H9 (cell line): ENCODE measurements around the gene MFSD6. TPM values are rescaled to one million over a fixed set of nuclear protein-coding genes. Genes with fewer than 3 reads are reported as not detected.

Experiments
- DNase-seq: peaks from one replicate; pipeline ENCODE4 v3.0.0-alpha.2; 2017
- H2AFZ ChIP-seq: one replicate; pipeline ENCODE4 v1.6.1; 2013; ENCODE audit warnings: mild to moderate bottlenecking, low read length, control low read depth, moderate library complexity
- H2AK5ac ChIP-seq: 2 replicates; pipeline ENCODE4 v1.6.1; 2013; ENCODE audit warnings: low read length, control low read depth, mixed read lengths; ENCODE audit not compliant: insufficient read length
- H2BK120ac ChIP-seq: one replicate; pipeline ENCODE4 v1.6.1; 2013; ENCODE audit warnings: low read depth, mild to moderate bottlenecking, low read length, control low read depth, inconsistent platforms; ENCODE audit not compliant: poor library complexity, severe bottlenecking
- H2BK12ac ChIP-seq: 2 replicates; pipeline ENCODE4 v1.6.1; 2013; ENCODE audit warnings: low read length, control low read depth, mixed read lengths, low read depth; ENCODE audit not compliant: insufficient read length
- H2BK15ac ChIP-seq: 2 replicates; pipeline ENCODE4 v1.6.1; 2013; ENCODE audit warnings: low read depth, low read length, control low read depth
- H2BK20ac ChIP-seq: one replicate; pipeline ENCODE4 v1.6.1; 2013; ENCODE audit warnings: low read depth, mild to moderate bottlenecking, low read length, control low read depth, inconsistent platforms; ENCODE audit not compliant: poor library complexity, severe bottlenecking
- H2BK5ac ChIP-seq: 2 replicates; pipeline ENCODE4 v1.6.1; 2013; ENCODE audit warnings: low read length, control low read depth, mixed read lengths; ENCODE audit not compliant: insufficient read length
- H3K14ac ChIP-seq: 2 replicates; pipeline ENCODE4 v1.6.1; 2013; ENCODE audit warnings: low read length, control low read depth; ENCODE audit not compliant: insufficient read depth
- H3K18ac ChIP-seq: 2 replicates; pipeline ENCODE4 v1.6.1; 2013; ENCODE audit warnings: low read depth, mild to moderate bottlenecking, mixed read lengths, low read length, control low read depth; ENCODE audit not compliant: insufficient read length
- H3K23ac ChIP-seq: 2 replicates; pipeline ENCODE4 v1.6.1; 2013; ENCODE audit warnings: low read length, control low read depth, mixed read lengths, low read depth; ENCODE audit not compliant: insufficient read length
- H3K23me2 ChIP-seq: 2 replicates; pipeline ENCODE4 v1.6.1; 2013; ENCODE audit warnings: low read depth, mild to moderate bottlenecking, mixed read lengths, low read length, control low read depth; ENCODE audit not compliant: insufficient read length, poor library complexity, severe bottlenecking
- H3K27ac ChIP-seq: 2 replicates; pipeline ENCODE4 v1.5.1; 2013; ENCODE audit warnings: low read length, control low read depth, mixed read lengths, low read depth; ENCODE audit not compliant: insufficient read length
- H3K27me3 ChIP-seq: 2 replicates; pipeline ENCODE4 v1.6.1; 2013; ENCODE audit warnings: low read length, control low read depth, inconsistent platforms; ENCODE audit not compliant: insufficient read depth
- H3K4ac ChIP-seq: 2 replicates; pipeline ENCODE4 v1.6.1; 2013; ENCODE audit warnings: low read depth, mild to moderate bottlenecking, control low read depth, inconsistent platforms, low read length, moderate library complexity
- H3K4me1 ChIP-seq: 2 replicates; pipeline ENCODE4 v1.6.1; 2013; ENCODE audit warnings: low read length, control low read depth, inconsistent platforms; ENCODE audit not compliant: insufficient read depth
- H3K4me2 ChIP-seq: 2 replicates; pipeline ENCODE4 v1.6.1; 2013; ENCODE audit warnings: low read length, control low read depth, mixed read lengths; ENCODE audit not compliant: insufficient read length, insufficient read depth
- H3K56ac ChIP-seq: 2 replicates; pipeline ENCODE4 v1.6.1; 2013; ENCODE audit warnings: low read depth, mild to moderate bottlenecking, mixed read lengths, low read length, control low read depth; ENCODE audit not compliant: insufficient read length
- H3K79me1 ChIP-seq: 2 replicates; pipeline ENCODE4 v1.6.1; 2013; ENCODE audit warnings: low read depth, mild to moderate bottlenecking, moderate library complexity, low read length, control low read depth, inconsistent platforms; ENCODE audit not compliant: insufficient read depth, poor library complexity, severe bottlenecking
- H3K79me2 ChIP-seq: 2 replicates; pipeline ENCODE4 v1.6.1; 2013; ENCODE audit warnings: low read length, control low read depth, inconsistent platforms; ENCODE audit not compliant: insufficient read depth
- H3K9ac ChIP-seq: 2 replicates; pipeline ENCODE4 v1.6.1; 2013; ENCODE audit warnings: low read length, control low read depth, mixed read lengths; ENCODE audit not compliant: insufficient read length; ENCODE audit errors: extremely low read depth
- H3K9me3 ChIP-seq: one replicate; pipeline ENCODE4 v1.6.1; 2013; ENCODE audit warnings: low read depth, low read length, inconsistent platforms; ENCODE audit not compliant: control insufficient read depth
- H3T11ph ChIP-seq: one replicate; pipeline ENCODE4 v1.6.1; 2013; ENCODE audit warnings: mild to moderate bottlenecking, low read length, control low read depth, inconsistent platforms
- H4K20me1 ChIP-seq: one replicate; pipeline ENCODE4 v1.6.1; 2013; ENCODE audit not compliant: control insufficient read depth, insufficient read length, insufficient read depth
- H4K5ac ChIP-seq: 2 replicates; pipeline ENCODE4 v1.6.1; 2013; ENCODE audit warnings: low read depth, mild to moderate bottlenecking, mixed read lengths, low read length, control low read depth; ENCODE audit not compliant: insufficient read length
- H4K8ac ChIP-seq: replicated peaks from 2 replicates; pipeline ENCODE4 v1.6.1; 2013; ENCODE audit warnings: low read length, control low read depth, mixed read lengths, low read depth; ENCODE audit not compliant: insufficient read length
- H4K91ac ChIP-seq: 2 replicates; pipeline ENCODE4 v1.6.1; 2013; ENCODE audit warnings: low read depth, mild to moderate bottlenecking, moderate library complexity, mixed read lengths, low read length, control low read depth; ENCODE audit not compliant: insufficient read length
- H3K27ac Mint-ChIP-seq, 3 experiments: 2 replicates in 2 of 3; 3 replicates in 1 of 3; pipeline ENCODE4 v1.8.0; 2020 to 2021; ENCODE audit warnings: mixed read lengths in 3 of 3, mild to moderate bottlenecking in 1 of 3, moderate library complexity in 1 of 3
- H3K27me3 Mint-ChIP-seq: 2 replicates; pipeline ENCODE4 v1.8.0; 2021; ENCODE audit warnings: low read depth, mild to moderate bottlenecking, moderate library complexity, mixed read lengths
- H3K36me3 Mint-ChIP-seq, 3 experiments: 2 replicates in 2 of 3; 3 replicates in 1 of 3; pipeline ENCODE4 v1.8.0; 2020 to 2021; ENCODE audit warnings: low read depth in 3 of 3, mixed read lengths in 3 of 3; ENCODE audit not compliant: insufficient read depth in 1 of 3
- H3K4me1 Mint-ChIP-seq, 2 experiments: 2 replicates each; pipeline ENCODE4 v1.8.0; 2020; ENCODE audit warnings: mixed read lengths in 2 of 2
- H3K4me3 Mint-ChIP-seq, 2 experiments: 2 replicates in 1 of 2; 3 replicates in 1 of 2; pipeline ENCODE4 v1.8.0; 2020 to 2021; ENCODE audit warnings: mild to moderate bottlenecking in 2 of 2, mixed read lengths in 2 of 2, moderate library complexity in 1 of 2
- H3K9me3 Mint-ChIP-seq, 2 experiments: 2 replicates in 1 of 2; 3 replicates in 1 of 2; pipeline ENCODE4 v1.8.0; 2020; ENCODE audit warnings: mild to moderate bottlenecking in 2 of 2, mixed read lengths in 2 of 2, moderate library complexity in 1 of 2
- CTCF ChIP-seq: fragments of 200-600 bp; sonication (generic); conservative IDR thresholded peaks from 3 replicates; pipeline ENCODE4 v1.8.0; 2021; ENCODE audit warnings: antibody characterized with exemption, mild to moderate bottlenecking
- WGBS: extraction: QIAGEN DNeasy Blood & Tissue Kit; methylation state at CpG from one replicate; pipeline ENCODE4 v1.1.7; 2013; ENCODE audit warnings: missing lambda C conversion rate, low lambda C conversion rate, mixed read lengths; ENCODE audit not compliant: insufficient read length; ENCODE audit errors: extremely low coverage; 5-methylcytosine and 5-hydroxymethylcytosine counted together
- total RNA-seq: library from RNA; stranded (reverse); gene quantifications from 2 replicates; pipeline ENCODE4 v1.2.1, GENCODE V29; 2021

The MFSD6 gene
- total RNA-seq, 1 experiment from 2014 or later = 4.0 TPM

GRCh38 chr2:190378880-190379237 is 29.3 kb upstream of the MFSD6 start:
- no peak overlapping the region for H3K23ac ChIP-seq
- no peak overlapping the region for H3K27ac Mint-ChIP-seq
- no peak for TF ChIP-seq CTCF
- no peak overlapping the region for H3T11ph ChIP-seq
- H4K91ac ChIP-seq = no peak overlapping the region
- H4K5ac ChIP-seq = no peak overlapping the region
- H3K4me1 Mint-ChIP-seq = no peaks in the 10 kb centered on the region
- H3K4me1 ChIP-seq = no peaks in the 10 kb centered on the region
- H3K36me3 Mint-ChIP-seq = no peaks in the 10 kb centered on the region
- no peak for DNase-seq
- no peak overlapping the region for H3K27ac ChIP-seq
- H4K8ac ChIP-seq = no peak overlapping the region
- H3K14ac ChIP-seq = no peak overlapping the region
- H2BK20ac ChIP-seq = no peak overlapping the region
- no peak overlapping the region for H3K4me3 Mint-ChIP-seq
- no peak overlapping the region for H2AK5ac ChIP-seq
- no peaks in the 10 kb centered on the region for H3K9me3 ChIP-seq
- no peak overlapping the region for H3K4ac ChIP-seq
- H3K79me1 ChIP-seq = no peaks in the 10 kb centered on the region
- H3K4me2 ChIP-seq = no peak overlapping the region
- no peaks in the 10 kb centered on the region; the same call in 1 of the 2 replicates for H3K27me3 Mint-ChIP-seq
- no peak overlapping the region for H3K18ac ChIP-seq
- H2BK5ac ChIP-seq = no peak overlapping the region
- no peaks in the 10 kb centered on the region for H3K23me2 ChIP-seq
- H2BK120ac ChIP-seq = no peak overlapping the region
- no peak overlapping the region for H2BK12ac ChIP-seq
- H3K9ac ChIP-seq = no peak overlapping the region
- H2AFZ ChIP-seq = no peak overlapping the region
- H3K9me3 Mint-ChIP-seq = no peaks in the 10 kb centered on the region; a peak in 1 of 5 replicates
- no CpG with 5 or more reads among the region's 6 CpGs for WGBS
- no peaks in the 10 kb centered on the region for H3K79me2 ChIP-seq
- H2BK15ac ChIP-seq = no peak overlapping the region
- H3K27me3 ChIP-seq = no peaks in the 10 kb centered on the region
- no peak overlapping the region for H3K56ac ChIP-seq
- H4K20me1 ChIP-seq = no peaks in the 10 kb centered on the region
